Lung (tissue), 12 donors: ENCODE results near the gene FMN1. TPM values are rescaled to one million over a fixed set of nuclear protein-coding genes. Genes with fewer than 3 reads are reported as not detected.
"Not testable (repeated sequence)": the region's sequence is repeated elsewhere in the genome, so short reads cannot be mapped to it uniquely, and the experiment has no call there.

Experiments
- ATAC-seq: fragments of 200-7000 bp; cut with Tn5 transposase; one replicate; pipeline ENCODE4 v1.9.1; 2020; ENCODE audit warnings: moderate number of reproducible peaks; ENCODE audit not compliant: insufficient read depth, low FRiP score
- DNase-seq, 3 donors: peaks; one replicate each; pipeline ENCODE4 v3.0.0-alpha.2; 2013 to 2017
- H3K27ac ChIP-seq, 2 donors: one replicate each; pipeline ENCODE4 v1.5.1; 2013; ENCODE audit warnings: mild to moderate bottlenecking in 2 of 2, moderate library complexity in 2 of 2, control low read depth in 1 of 2, inconsistent platforms in 1 of 2, low read depth in 1 of 2, low read length in 1 of 2
- H3K27me3 ChIP-seq, 3 donors: one replicate each; pipeline ENCODE4 v1.5.1; 2013; ENCODE audit warnings: low read length in 2 of 3; ENCODE audit not compliant: control insufficient read depth in 3 of 3, insufficient read depth in 3 of 3
- H3K36me3 ChIP-seq, 4 donors: one replicate each; pipeline ENCODE4 v1.5.1; 2013; ENCODE audit warnings: low read length in 4 of 4, mild to moderate bottlenecking in 1 of 4, moderate library complexity in 1 of 4; ENCODE audit not compliant: control insufficient read depth in 4 of 4, insufficient read depth in 4 of 4
- H3K4me1 ChIP-seq, 5 donors: one replicate each; pipeline ENCODE4 v1.5.1; 2013; ENCODE audit warnings: low read length in 5 of 5, mild to moderate bottlenecking in 2 of 5, moderate library complexity in 1 of 5; ENCODE audit not compliant: control insufficient read depth in 5 of 5, insufficient read depth in 5 of 5
- H3K4me3 ChIP-seq: one replicate; pipeline ENCODE4 v1.5.1; 2013; ENCODE audit warnings: mild to moderate bottlenecking, control low read depth, moderate library complexity
- H3K9ac ChIP-seq, 2 donors: one replicate each; pipeline ENCODE4 v1.5.1; 2013; ENCODE audit warnings: low read length in 2 of 2, control low read depth in 1 of 2; ENCODE audit not compliant: insufficient read depth in 1 of 2
- H3K9me3 ChIP-seq, 4 donors: one replicate each; pipeline ENCODE4 v1.5.1; 2013; ENCODE audit warnings: low read length in 3 of 4, mild to moderate bottlenecking in 1 of 4, moderate library complexity in 1 of 4; ENCODE audit not compliant: control insufficient read depth in 4 of 4, insufficient read depth in 3 of 4
- CTCF ChIP-seq: IDR thresholded peaks from 2 replicates; pipeline ENCODE4 v1.5.1; 2012; ENCODE audit warnings: mild to moderate bottlenecking; ENCODE audit errors: control extremely low read depth, extremely low read depth
- WGBS, 2 donors: extraction: QIAGEN DNeasy Blood & Tissue Kit; methylation state at CpG; one replicate each; pipeline ENCODE4 v1.1.7; 2013; 5-methylcytosine and 5-hydroxymethylcytosine counted together
- polyA plus RNA-seq, 2 donors: library from polyadenylated mRNA; stranded (reverse); fragments of 200-250 nt; gene quantifications; one replicate each; pipeline ENCODE4 v1.2.1, GENCODE V29; 2013
- total RNA-seq, 2 donors: library from RNA; depleted of rRNA in 1 of 2; stranded (reverse); fragments of >200 nt in 1 of 2; gene quantifications; one replicate each; pipeline ENCODE4 v1.2.1, GENCODE V29; 2014 to 2021
- donor health status: control.
- donor health status: control.
- donor health status: Bipolar disorder and iron deficiency.
- donor health status: healthy.
- donor health status: DM: yes; HTN: yes; CAD: no.

The FMN1 gene
- total and polyA plus RNA-seq, 4 donors: 4.6 to 45.2 (median 15.7) TPM

GRCh38 chr15:33076937-33077336 lies 117.6 kb downstream of the FMN1 start:
- TF ChIP-seq CTCF: no peak
- Histone ChIP-seq H3K4me1 (no peaks in the 10 kb centered on the region), H3K9ac (no peak overlapping the region), H3K27me3 (no peaks in the 10 kb centered on the region), H3K9me3 (no peaks in the 10 kb centered on the region), H3K27ac (no peak overlapping the region), H3K4me3 (no peak overlapping the region), H3K36me3 (no peaks in the 10 kb centered on the region)
- 83 to 87% methylated on average over 7 of the region's 7 CpGs for WGBS, 2 donors
- ATAC-seq (no peak), DNase-seq (no peak)

- no peak for DNase-seq
- no peaks in the 10 kb centered on the region for H3K9me3 ChIP-seq
Measured at GRCh38 chr15:33074942-33075341, 119.6 kb downstream of the FMN1 start.

GRCh38 chr15:33074212-33074611 lies 120.3 kb downstream of the FMN1 start:
- DNase-seq (no peak), ATAC-seq (no peak)
- Histone ChIP-seq H3K9ac (no peak overlapping the region), H3K4me1 (no peaks in the 10 kb centered on the region), H3K9me3 (no peaks in the 10 kb centered on the region), H3K27ac (no peak overlapping the region), H3K4me3 (no peak overlapping the region), H3K36me3 (no peaks in the 10 kb centered on the region), H3K27me3 (no peaks in the 10 kb centered on the region)
- TF ChIP-seq CTCF: no peak
- 86 to 90% methylated on average over 3 of the region's 3 CpGs for whole genome bisulfite sequencing, 2 donors

More at GRCh38 chr15:33074942-33075341, 119.6 kb downstream of the FMN1 start:
- Histone ChIP-seq H3K36me3 (no peaks in the 10 kb centered on the region), H3K4me1 (no peaks in the 10 kb centered on the region), H3K9ac (no peak overlapping the region), H3K4me3 (no peak overlapping the region), H3K27me3 (no peaks in the 10 kb centered on the region), H3K27ac (no peak overlapping the region)
- WGBS, 2 donors: 94 to 95% methylated on average over 3 of the region's 3 CpGs
- no peak for TF ChIP-seq CTCF
- ATAC-seq: no peak

- ATAC-seq (no peak), DNase-seq (no peak)
- no peaks in the 10 kb centered on the region for H3K9me3 ChIP-seq
- WGBS, 2 donors: 73 to 79% methylated on average over 3 of the region's 3 CpGs
- TF ChIP-seq CTCF: no peak
- peaks cover 0 to 13% (median 1%) of the 10 kb centered on the region in 5 donors for H3K4me1 ChIP-seq
- no peak overlapping the region for H3K27ac ChIP-seq
- no peaks in the 10 kb centered on the region for H3K27me3 ChIP-seq
- H3K36me3 ChIP-seq: no peaks in the 10 kb centered on the region
- no peak overlapping the region for H3K4me3 ChIP-seq
- H3K9ac ChIP-seq: no peak overlapping the region
Measured at GRCh38 chr15:33071451-33071850, 123.1 kb downstream of the FMN1 start.

- not testable (repeated sequence) for H3K9ac ChIP-seq, ATAC-seq, H3K4me3 ChIP-seq, H3K9me3 ChIP-seq, H3K36me3 ChIP-seq, H3K27ac ChIP-seq, H3K27me3 ChIP-seq, DNase-seq
- H3K4me1 ChIP-seq: peaks cover 0 to 13% (median 1%) of the 10 kb centered on the region in 5 donors
- WGBS, 2 donors: 82 to 95% methylated on average over 16 of the region's 16 CpGs
Measured at GRCh38 chr15:33069903-33070302, 124.6 kb downstream of the FMN1 start.
